Kidney tubule cell (primary cell): ENCODE data around the gene PCDHB16.
"Not testable (repeated sequence)": the region's sequence is repeated elsewhere in the genome, so short reads cannot be mapped to it uniquely, and the experiment has no call there.

Experiments
- DNase-seq: peaks from one replicate; pipeline ENCODE4 v3.0.0-alpha.2; 2018; ENCODE audit warnings: low spot score

Gene PCDHB16

GRCh38 chr5:141182248-141182647, at the start of gene PCDHB16:
Gene PCDHB16 (plus strand): TSS chr5:141182387. CDS start chr5:141182560, 173 bp downstream.
- DNase-seq, result peak; percentile 39

GRCh38 chr5:141135030-141135717, 47.0 kb upstream of the PCDHB16 start, which contains the start of gene PCDHB5:
Gene PCDHB5 (plus strand): TSS chr5:141135206. CDS start chr5:141135435, 229 bp downstream.
- DNase-seq, result peak; percentile 53

DNA sequence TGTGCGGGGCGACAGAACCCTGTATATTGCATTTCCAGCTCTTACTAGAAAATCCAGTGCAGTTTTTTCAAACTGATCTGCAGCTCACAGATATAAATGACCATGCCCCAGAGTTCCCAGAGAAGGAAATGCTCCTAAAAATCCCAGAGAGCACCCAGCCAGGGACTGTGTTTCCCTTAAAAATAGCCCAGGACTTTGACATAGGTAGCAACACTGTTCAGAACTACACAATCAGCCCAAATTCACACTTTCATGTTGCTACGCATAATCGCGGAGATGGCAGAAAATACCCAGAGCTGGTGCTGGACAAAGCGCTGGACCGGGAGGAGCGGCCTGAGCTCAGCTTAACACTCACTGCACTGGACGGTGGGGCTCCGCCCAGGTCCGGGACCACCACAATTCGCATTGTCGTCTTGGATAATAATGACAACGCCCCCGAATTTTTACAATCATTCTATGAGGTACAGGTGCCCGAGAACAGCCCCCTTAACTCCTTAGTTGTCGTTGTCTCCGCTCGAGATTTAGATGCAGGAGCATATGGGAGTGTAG, 46.4 kb upstream of the PCDHB16 start:
- no peak for DNase-seq

GRCh38 chr5:141137346-141137745, 44.8 kb upstream of the PCDHB16 start:
- not testable (repeated sequence) for DNase-seq

DNA sequence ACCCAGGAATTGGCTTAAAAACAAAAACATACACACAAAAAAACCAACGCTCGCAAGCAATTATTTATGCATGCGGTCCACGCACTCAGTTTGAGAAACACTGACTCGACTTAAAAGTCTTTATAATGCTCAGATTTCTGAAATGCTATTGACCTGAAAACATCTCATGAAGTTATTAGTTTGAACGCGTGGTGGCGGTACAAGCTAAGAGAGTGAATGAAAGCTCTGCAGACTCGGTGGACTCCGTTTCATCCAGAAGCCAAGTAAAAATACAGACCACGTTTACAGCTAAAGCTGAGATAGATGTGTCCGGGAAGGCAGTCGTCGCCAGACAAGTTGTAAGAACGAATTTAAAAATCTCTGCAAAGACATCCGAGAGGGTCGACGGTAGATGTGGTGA, 32.4 kb upstream of the PCDHB16 start, which contains the start of gene PCDHB6:
Gene PCDHB6, plus strand, starts transcription at position 246 of the 400 bp plus-strand sequence. CDS start 201 bp downstream, outside the sequence.
- peak; percentile 36 for DNase-seq

- DNase-seq, result no peak
Observed at GRCh38 chr5:141150224-141150992, 31.8 kb upstream of the PCDHB16 start.

DNA sequence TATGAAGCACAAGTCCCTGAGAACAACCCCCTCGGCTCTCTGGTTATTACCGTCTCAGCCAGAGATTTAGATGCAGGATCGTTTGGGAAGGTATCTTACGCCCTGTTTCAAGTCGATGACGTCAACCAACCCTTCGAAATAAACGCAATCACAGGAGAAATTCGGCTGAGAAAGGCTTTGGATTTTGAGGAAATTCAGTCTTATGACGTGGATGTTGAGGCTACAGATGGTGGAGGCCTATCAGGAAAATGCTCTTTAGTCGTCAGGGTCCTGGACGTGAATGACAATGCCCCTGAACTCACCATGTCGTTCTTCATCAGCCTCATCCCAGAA, 31.2 kb upstream of the PCDHB16 start:
- DNase-seq, result no peak

DNA sequence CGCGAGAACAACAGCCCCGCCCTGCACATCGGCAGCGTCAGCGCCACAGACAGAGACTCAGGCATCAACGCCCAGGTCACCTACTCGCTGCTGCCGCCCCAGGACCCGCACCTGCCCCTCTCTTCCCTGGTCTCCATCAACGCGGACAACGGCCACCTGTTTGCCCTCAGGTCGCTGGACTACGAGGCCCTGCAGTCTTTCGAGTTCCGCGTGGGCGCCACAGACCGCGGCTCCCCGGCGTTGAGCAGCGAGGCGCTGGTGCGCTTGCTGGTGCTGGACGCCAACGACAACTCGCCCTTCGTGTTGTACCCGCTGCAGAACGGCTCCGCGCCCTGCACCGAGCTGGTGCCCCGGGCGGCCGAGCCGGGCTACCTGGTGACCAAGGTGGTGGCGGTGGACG, 30.6 kb upstream of the PCDHB16 start:
- not testable (repeated sequence) for DNase-seq

DNA sequence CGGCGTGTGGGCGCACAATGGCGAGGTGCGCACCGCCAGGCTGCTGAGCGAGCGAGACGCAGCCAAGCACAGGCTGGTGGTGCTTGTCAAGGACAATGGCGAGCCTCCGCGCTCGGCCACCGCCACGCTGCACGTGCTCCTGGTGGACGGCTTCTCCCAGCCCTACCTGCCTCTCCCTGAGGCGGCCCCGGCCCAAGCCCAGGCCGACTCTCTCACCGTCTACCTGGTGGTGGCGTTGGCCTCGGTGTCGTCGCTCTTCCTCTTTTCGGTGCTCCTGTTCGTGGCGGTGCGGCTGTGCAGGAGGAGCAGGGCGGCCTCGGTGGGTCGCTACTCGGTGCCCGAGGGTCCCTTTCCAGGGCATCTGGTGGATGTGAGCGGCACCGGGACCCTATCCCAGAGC, 30.1 kb upstream of the PCDHB16 start:
- DNase-seq, result not testable (repeated sequence)

- no peak for DNase-seq
Observed at GRCh38 chr5:141155540-141156374, 26.4 kb upstream of the PCDHB16 start.

- not testable (repeated sequence) for DNase-seq
Observed at GRCh38 chr5:141157356-141157755, 24.8 kb upstream of the PCDHB16 start.

DNA sequence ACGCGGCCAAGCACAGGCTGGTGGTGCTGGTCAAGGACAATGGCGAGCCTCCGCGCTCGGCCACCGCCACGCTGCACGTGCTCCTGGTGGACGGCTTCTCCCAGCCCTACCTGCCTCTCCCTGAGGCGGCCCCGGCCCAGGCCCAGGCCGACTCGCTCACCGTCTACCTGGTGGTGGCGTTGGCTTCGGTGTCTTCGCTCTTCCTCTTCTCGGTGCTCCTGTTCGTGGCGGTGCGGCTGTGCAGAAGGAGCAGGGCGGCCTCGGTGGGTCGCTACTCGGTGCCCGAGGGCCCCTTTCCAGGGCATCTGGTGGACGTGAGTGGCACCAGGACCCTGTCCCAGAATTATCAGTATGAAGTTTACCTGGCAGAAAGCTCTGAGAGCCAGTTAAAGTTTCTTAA, 24.3 kb upstream of the PCDHB16 start:
- DNase-seq, result not testable (repeated sequence)

- DNase-seq, result peak; percentile 32
Observed at GRCh38 chr5:141172381-141173204, 9.6 kb upstream of the PCDHB16 start, which contains the start of gene PCDHB7. Gene PCDHB7 (plus strand): TSS chr5:141172644. CDS start chr5:141172836, 192 bp downstream.

- not testable (repeated sequence) for DNase-seq
Observed at GRCh38 chr5:141174291-141175104, 7.7 kb upstream of the PCDHB16 start.

- no peak for DNase-seq
Observed at GRCh38 chr5:141175933-141176332, 6.3 kb upstream of the PCDHB16 start.

GRCh38 chr5:141177577-141178191, 4.5 kb upstream of the PCDHB16 start, which contains the start of gene PCDHB8:
Gene PCDHB8 (plus strand): TSS chr5:141177790. CDS start chr5:141178035, 245 bp downstream.
- DNase-seq, result not testable (repeated sequence)

- DNase-seq, result not testable (repeated sequence)
Observed at GRCh38 chr5:141179371-141179770, 2.8 kb upstream of the PCDHB16 start.

GRCh38 chr5:141179876-141180275, 2.3 kb upstream of the PCDHB16 start:
- DNase-seq, result not testable (repeated sequence)

- no peak for DNase-seq
Observed at GRCh38 chr5:141180313-141180712, 1.9 kb upstream of the PCDHB16 start.
